HG03039 (cell line): ENCODE results near the gene NKPD1.

Experiments used
- ATAC-seq: cut with Tn5 transposase; IDR thresholded peaks from one replicate; pipeline ENCODE4 v1.9.1; 2021; ENCODE audit warnings: mild to moderate bottlenecking, moderate library complexity; ENCODE audit not compliant: unreplicated experiment

The NKPD1 gene

DNA sequence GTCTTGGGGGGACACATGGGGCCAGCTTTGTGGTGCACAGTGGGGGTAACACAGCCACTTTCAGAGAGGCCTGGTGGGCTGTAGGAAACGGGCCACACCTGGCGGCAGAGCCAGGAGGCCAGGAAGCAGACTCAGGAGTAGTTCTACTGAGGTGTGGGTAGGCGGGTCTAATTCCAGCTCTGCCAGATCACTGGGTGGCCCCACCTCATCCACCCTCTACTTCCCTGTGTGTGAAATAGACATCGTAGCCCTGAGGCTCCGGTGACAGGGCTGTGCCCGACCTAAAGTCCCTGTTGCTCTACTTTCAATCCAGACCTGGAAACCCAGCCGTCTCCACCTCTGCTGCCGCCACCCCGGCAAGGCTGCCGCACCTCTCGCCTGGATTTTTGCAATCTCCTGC is 4.0 kb downstream of the NKPD1 start:
- no peak for ATAC-seq

DNA sequence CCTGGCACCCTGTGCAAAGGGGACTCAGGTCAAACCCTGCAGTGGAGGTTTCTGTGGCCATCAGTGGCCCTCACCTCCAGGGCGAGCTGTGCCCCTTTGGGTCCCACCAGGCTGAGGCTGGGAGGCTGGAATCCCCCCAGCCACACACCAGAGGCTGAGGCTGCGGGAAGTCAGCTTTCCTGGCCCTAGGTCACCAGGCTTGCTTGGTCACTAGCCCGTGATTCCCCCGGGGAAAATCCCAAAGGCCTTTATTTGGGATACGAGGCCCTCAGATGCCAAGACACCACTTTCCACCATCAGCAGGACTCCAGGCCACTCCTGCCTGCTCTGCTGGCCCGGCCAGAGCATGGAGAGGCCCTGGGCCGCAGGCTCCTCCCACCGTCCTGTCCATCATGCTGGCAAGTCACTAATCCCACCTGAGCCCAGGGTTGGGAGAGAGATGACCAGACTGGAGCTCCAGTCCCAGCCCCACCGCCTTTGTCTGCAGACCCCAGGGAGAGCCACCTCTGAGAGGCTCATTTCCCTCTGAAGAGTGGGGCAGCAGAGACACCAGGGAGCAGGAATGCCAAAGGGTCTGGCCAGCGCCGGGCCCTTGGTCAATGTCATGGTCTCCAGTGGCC is 4.7 kb downstream of the NKPD1 start:
- no peak for ATAC-seq

DNA sequence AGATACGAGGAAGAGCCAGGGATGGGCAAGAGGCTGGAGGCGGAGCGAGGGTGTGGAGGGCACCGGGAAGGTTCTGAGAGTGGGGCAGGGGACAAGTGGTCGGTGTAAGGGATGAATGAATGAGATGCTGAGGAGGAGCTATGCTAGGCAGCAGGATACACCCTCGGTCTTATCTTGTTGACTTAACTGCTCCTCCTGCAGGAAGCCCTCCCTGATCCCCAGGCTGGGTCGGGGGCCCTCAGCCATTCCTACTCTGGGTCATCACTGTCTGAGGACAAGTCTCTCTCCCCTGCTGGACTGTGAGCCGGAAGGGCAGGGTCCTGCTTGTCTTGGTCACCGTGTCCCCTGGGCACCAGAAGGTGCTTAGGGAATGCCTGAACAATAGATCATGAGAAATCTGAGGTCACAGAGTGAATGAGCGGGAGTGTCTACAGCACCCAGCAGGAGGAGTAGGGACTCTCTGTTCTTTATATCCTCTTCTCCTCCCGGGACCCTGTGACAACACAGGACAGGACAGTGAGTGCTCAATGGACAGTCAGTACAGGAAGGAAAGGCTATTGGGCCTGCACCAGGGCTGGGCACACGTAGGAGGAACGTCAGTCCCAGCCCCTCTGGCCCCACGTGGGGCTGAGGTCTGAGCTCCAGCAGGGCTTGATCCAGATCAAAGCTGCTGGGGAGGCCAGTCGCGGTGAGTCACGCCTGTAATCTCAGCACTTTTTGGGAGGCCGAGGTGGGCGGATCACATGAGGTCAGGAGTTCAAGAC is 6.5 kb downstream of the NKPD1 start:
- no peak for ATAC-seq

DNA sequence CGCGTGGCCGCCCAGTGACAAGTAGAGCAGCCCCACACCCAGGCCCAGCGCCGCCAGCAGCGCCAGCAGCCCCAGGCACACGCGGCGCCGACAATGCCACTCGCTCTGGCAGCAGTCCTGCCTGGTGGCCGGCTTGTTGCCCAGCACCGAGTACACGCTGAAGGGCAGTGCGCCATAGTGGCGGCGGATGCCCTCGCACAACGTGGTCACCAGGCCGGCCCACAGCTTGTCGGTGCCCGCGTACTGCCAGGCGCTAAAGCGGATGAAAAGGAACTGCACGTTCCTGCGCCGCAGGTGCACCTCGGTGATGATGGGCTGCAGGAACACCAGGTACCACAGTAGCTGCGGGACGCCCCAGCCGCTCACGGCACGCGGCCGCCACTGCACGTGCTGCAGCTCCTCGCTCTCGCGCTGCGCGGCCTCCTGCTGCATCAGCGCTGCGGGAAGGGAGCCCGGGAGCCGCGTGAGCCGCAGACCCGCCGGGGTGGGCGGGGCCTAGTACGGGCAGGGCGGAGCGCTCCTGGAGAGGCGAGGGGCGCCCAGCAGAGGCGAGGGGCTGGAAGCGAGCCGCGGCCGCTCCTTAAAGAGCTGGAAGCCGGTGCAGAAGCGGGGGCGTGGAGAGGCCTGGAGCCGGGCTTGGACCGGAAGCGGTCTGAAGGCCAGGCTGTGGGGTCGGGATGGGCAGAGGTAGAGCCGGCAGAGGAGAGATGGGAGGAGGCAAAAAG is 7.3 kb downstream of the NKPD1 start:
- no peak for ATAC-seq

DNA sequence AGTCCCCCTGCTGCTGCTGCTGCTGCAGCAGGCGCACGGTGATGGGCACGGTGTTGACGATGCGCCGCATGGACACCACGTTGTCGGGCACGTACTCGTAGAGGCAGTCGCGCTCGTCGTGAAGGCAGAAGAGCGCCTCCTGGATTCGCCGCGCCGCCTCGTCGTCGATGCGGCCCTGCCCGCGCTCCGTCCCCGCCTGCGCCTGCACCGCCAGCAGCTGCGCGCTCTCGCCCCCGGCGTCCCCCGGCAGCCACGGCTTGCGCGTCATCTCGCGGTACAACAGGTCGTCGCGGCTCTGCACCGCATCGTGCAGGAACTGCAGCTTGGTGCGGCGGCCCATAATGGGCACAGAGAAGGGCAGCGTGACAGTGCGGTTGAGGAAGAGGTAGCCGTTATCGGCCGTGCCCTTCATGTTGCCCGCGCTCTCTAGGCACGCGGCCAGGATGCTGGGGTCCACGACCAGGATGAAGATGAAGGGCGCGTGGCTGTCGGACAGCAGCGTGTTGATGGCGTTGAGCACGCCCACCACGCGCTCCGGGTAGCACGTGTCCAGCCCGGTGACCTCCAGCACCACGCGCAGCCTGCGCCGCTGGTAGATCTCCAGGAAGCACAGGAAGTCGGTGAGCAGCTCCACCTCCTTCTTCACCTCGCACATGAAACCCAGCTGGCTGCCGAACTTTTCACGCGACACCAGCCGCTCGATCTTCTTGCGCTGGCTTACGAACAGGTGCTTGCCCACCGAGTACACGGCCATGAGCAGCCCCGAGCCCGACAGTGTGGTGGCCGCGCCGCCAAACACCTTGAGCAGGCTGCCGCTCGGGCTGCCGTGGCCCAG is 8.1 kb downstream of the NKPD1 start:
- ATAC-seq: no peak

DNA sequence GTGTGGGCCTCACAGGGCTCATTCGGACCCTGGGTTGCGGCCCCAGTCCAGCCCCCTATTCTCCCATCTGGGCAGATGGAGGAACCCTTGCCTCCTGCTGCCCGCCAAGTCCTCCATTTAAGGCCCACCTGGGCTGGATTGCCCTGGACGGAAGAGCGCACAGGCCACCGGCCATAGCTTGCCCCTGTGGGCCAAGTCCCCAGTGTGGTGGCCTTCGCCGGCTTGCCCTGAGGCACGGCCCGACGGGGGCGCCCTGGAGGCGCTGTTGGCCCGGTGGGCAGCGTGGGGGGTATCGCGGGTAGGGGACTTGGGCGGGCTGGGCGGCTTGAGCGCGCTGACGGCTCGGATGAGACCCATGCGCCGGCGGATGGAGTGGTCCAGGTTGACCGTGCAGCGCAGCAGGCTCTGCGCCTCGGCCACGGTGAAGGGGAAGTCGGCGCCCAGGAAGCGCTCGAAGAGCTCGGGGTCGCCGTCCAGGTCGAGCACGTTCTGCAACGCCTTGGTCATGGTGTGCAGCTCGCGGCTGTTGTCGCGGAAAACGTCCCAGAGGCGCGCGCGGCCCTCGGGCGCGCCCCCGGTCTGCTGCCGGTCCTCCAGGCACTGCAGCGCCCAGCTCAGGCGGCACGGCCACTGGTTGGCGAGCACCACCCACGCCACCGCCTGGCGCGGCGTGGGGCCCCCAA is 8.8 kb downstream of the NKPD1 start:
- no peak for ATAC-seq

DNA sequence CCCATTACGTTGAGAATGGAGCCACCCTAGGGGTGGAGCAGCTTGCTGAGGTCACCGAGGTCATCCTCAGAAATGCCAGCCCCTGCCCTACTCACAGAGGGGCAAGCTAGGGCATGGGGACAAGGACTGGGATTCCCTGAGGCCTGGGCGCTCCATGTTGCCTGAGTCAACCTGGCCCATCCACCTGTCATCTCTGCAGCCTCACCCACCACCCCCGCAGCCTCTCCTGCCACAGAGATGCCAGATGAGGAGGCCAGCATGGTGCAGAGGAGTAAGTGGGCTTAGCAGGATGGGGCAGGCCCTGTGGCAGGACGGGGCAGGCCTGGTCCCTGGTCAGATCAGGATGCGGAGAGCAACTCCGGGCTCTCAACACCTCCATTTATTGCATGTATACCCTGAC is 9.5 kb downstream of the NKPD1 start:
- no peak for ATAC-seq

DNA sequence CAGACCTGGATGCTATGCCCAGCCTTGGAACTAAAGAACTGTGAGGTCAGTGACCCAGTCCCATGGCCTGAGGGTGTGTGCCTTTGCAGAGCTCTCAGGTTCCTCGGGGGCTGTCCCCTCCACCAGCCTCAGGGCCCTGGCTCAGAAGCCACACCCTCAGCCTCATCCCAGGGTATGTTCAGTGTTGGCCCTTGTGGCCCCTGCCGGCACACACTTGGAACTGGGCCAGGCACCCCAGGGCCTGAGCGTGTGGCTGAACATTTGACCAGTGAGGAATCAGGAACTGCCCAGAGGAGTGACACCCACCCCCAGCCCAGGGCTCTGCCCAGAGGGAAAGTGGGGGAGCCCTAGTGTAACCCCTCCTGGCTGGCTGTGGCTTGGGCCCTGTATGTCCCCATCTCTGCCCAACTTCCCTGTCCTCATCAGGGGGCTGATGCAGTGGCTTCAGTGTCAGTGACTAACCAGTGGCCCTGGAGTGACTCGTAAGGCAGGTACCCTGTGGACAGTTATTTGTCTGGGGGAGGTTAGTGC is 10.0 kb downstream of the NKPD1 start:
- ATAC-seq: no peak

DNA sequence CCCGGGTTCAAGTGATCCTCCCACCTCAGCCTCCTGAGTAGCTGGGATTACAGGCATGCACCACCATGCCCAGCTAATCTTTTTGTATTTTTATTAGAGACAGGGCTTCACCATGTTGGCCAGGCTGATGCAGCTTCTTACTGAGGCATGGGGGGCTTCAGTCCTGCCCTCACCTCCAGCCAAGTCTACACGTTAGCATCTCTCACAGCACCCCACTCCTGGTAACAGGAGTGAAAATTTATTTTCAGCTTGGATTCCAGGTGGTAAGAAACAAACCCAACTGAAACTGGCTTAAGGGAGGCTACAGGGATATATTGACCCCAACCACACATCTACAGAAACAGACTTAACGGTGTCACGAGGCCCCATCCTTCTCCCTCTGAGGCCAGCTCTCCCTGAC is 10.6 kb downstream of the NKPD1 start:
- no peak for ATAC-seq

DNA sequence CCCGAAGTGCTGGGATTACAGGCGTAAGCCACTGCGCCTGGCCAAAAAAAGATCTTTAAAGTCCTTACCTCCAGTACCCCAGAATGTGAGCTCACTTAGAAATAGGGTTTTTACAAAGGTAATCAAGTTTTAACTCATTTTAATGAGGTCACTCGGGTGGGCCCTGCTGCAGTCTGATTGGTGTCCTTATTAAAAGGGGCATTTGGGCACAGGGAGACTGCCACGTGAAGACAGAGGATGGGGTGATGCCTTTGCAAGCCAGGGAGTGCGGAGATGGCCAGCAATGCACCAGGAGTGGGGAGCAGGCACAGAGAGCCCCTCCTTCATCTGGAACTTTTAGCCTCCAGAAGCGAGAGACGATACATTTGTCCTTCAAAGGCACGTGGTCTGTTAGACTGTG is 11.7 kb downstream of the NKPD1 start:
- ATAC-seq: no peak

DNA sequence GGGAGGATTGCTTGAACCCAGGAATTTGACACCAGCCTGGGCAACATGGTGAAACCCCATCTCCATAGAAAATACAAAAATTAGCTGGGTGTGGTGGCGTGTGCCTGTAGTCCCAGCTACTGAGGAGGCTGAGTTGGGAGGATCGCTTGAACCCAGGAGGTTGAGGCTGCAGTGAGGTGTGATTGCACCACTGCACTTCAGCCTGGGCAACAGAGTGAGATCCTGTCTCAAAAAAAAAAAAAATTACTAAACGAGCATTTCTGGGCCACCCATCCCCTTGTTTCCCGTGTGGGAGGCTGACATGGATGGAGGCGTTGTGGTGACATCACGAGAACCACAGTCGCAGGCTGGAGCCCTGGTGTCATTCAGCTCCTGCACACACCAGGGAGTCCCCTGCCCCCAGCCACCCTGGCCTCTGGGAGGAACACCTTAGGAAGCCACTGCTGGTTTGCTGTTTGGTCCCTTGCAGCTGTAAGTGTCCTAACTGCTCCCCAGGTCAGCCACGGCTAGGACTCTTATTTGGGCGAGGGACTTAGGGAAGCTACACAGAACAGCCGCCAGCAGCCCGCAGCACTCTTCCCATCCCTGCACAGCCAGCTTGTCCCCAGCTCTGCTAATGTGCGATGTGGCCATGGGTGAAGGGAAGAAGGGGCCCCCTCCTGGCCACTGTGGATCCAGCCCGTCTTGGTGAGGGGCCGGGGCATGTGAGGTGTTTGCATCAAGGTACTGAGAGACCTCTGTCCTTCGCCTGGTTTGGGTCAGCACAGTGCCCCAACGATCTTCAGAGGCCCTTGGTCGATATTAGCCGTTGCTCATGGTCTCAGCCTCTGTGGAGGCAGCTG is 12.7 kb downstream of the NKPD1 start:
- no peak for ATAC-seq

DNA sequence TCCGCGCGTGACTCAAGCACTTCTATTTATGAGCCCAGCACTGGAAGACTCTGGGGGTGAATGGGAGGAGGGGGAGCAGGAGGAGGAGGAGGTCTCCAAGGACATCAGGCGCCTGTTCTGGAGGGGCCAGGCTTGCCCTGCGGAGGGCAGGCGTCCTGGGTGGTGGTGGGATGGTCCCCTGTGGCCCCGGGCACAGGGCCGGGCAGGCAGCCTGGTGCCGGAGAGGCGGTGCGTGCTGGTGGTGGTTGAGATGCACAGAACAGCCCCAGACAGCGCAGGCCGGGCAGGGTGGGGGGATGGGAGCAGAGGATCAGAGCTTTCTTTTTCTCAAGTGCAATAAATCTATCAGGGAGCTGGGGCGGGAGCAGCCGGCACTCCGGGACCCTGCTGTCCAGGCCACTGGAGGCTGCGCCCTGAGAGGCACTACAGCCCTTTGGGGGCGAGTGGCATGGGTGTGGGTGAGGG is 14.0 kb downstream of the NKPD1 start:
- no peak for ATAC-seq

DNA sequence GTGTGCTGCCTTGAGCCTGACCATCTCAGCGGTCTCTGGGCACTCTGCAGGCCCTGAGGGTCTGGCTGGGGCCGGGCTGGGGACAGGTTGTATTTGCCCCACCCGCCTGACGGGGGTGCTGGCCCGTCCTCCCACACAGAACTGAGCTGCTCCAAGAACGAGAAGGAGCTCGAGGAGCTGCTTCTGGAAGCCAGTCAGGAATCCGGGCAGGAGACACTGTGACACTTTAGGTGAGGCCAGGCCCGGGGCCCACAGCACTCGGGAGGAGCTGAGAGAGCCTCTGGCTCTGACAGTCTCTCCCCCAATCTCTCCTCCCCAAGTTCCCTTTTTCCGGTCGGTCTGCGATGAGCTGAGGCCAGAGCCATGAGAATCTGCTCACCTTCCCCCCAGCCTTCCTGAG is 14.5 kb downstream of the NKPD1 start:
- ATAC-seq: no peak

DNA sequence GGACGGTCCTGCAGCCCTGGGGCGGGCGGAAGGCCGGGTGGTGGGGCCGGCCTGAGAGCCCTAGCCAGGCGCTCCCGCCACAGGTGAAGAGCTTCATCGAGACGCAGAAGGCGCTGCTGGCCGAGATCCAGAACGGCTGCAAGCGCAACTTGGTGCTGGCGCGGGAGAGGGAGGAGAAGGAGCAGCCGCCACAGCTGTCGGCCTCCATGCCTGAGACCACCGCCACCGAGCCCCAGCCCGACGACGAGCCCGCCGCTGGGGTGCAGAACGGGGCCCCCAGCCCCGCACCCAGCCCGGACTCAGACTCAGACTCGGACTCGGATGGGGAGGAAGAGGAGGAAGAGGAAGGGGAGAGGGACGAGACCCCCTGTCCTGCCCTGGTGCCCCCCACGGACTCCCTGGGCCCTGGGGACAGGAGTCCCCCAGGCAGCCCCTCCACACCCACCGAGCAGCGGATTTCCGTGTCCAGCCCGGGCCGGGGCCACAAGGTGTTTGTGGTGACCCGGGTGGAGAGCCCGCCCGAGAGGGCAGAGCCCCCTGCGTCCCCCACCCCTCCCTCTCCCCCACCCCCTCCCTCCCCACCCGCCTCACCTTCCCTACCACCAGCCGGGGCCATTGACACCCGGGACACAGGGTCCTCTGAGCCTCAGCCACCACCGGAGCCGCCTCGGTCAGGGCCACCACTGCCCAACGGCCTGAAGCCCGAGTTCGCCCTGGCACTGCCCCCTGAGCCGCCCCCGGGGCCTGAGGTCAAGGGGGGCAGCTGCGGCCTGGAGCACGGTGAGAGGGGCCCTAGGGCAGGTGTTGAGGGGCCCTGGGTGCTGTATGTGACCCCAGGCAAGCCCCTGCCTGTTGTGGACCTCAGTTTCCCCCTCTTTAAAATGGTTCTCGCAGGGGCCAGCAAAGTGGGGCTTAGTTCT is 15.3 kb downstream of the NKPD1 start:
- no peak for ATAC-seq

DNA sequence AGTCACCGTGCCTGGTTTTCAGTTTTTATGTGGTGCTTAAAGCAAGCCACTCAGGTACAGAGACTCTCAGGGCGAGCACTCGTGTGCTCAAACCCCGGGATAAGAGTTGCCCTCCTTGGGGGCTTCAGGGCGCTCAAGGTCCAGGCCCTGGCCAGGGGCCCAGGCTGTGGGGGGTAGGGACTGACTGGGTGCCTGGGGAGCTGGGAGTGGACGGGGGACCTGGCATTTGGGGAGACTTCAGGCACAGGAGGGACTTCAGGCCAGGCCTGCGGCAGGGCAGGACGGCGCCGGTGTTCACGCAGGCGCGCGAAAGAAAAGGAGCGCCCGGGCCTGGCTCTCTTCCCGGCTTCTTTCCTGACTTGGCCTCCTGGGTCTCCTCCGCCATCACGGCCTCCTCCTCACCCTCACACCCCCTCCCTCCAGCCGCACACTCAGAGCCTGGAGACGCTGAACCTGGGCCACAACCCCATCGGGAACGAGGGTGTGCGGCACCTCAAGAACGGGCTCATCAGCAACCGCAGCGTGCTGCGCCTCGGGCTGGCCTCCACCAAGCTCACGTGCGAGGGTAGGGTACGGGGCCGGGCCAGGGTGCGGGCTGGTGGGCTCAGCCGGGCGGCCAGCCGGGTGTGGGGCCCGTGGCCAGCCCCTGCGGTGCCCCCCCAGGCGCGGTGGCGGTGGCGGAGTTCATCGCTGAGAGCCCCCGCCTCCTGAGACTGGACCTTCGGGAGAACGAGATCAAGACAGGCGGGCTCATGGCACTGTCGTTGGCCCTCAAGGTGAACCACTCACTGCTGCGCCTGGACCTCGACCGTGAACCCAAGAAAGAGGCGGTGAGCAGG is 16.1 kb downstream of the NKPD1 start:
- ATAC-seq: no peak

DNA sequence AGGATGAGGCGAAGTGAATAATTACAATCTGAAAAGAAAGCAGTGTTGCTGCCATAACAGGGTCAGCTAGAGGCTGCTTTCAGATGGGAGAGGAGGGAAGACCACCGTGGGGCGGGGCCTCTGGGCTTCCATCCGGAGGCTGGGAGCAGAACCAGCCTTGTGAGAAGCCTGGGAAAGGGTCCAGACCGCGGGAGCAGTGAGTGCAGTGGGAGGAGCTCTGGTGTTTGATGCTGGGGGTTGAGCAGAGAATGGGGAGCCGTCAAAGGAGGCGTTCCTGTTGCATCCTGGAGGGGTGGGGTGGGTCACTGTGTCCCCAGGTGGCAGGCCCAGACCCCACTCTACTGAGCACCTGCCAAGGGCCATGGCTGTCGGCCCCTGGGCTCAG is 18.1 kb downstream of the NKPD1 start:
- no peak for ATAC-seq

DNA sequence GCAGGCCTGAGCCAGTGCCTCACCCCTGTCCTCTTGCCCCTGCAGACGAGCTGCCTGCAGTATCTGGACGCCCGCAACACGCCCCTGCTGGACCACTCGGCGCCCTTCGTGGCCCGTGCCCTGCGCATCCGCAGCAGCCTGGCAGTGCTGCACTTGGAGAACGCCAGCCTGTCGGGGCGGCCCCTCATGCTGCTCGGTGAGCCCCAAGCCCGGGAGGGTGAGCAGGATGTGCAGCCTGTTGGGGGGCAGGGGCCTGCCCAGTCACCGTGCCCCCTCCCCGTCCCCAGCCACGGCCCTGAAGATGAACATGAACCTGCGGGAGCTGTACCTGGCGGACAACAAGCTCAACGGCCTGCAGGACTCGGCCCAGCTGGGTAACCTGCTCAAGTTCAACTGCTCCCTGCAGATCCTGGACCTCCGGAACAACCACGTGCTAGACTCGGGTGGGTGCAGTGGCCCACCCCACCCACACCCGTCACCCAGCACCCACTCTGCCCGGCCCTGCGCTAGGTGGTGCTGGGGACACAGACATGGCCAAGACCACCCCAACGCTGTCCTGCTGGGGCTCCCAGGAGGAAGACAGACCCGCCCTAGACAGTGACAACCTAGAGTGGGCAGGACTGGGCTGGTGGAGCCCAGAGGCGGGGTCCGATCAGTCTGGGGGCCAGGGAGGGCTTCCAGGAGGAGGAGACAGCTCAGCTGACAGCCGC is 18.6 kb downstream of the NKPD1 start:
- ATAC-seq: no peak
